CD4-positive, alpha-beta T cell treated with Interleukin-17A for 4 hours (primary cell): ENCODE results near the gene GAGE12J.
"Not testable (repeated sequence)": the region's sequence is repeated elsewhere in the genome, so short reads cannot be mapped to it uniquely, and the experiment has no call there.

Experiments
- DNase-seq: peaks from one replicate; pipeline ENCODE4 v3.0.0-alpha.2; 2020; ENCODE audit warnings: mixed read lengths

GAGE12J gene

GRCh38 chrX:49312176-49312575, 9.7 kb upstream of the GAGE12J start:
- no peak for DNase-seq

- no peak for DNase-seq
Observed at GRCh38 chrX:49316085-49316484, 5.8 kb upstream of the GAGE12J start.

GRCh38 chrX:49322266-49322665, 429 bp downstream of the GAGE12J start:
- not testable (repeated sequence) for DNase-seq

- DNase-seq, result not testable (repeated sequence)
Observed at GRCh38 chrX:49323735-49324134, 1.9 kb downstream of the GAGE12J start.

GRCh38 chrX:49330421-49330820, 8.6 kb downstream of the GAGE12J start:
- not testable (repeated sequence) for DNase-seq

DNA sequence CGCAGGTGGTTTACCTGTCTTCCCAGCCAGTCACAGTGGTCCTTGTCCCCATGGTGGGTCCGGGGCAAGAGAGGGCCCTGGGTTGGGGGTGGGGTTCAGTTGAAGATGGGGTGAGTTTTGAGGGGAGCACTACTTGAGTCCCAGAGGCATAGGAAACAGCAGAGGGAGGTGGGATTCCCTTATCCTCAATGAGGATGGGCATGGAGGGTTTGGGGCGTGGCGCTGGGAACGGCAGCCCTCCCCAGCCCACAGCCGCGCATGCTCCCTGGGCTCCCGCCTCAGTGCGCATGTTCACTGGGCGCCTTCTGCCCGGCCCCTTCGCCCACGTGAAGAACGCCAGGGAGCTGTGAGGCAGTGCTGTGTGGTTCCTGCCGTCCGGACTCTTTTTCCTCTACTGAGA, 9.4 kb downstream of the GAGE12J start, which contains the start of gene GAGE13:
Gene GAGE13, plus strand, starts transcription at position 301 of the 400 bp plus-strand sequence. CDS start 1,156 bp downstream, outside the sequence.
- not testable (repeated sequence) for DNase-seq

GRCh38 chrX:49331841-49332240, 10.0 kb downstream of the GAGE12J start:
- DNase-seq, result not testable (repeated sequence)

- DNase-seq, result not testable (repeated sequence)
Observed at GRCh38 chrX:49341449-49341848, 19.6 kb downstream of the GAGE12J start.

- DNase-seq, result not testable (repeated sequence)
Observed at GRCh38 chrX:49344496-49345175, 22.8 kb downstream of the GAGE12J start.

GRCh38 chrX:49345402-49345801, 23.6 kb downstream of the GAGE12J start:
- not testable (repeated sequence) for DNase-seq

DNA sequence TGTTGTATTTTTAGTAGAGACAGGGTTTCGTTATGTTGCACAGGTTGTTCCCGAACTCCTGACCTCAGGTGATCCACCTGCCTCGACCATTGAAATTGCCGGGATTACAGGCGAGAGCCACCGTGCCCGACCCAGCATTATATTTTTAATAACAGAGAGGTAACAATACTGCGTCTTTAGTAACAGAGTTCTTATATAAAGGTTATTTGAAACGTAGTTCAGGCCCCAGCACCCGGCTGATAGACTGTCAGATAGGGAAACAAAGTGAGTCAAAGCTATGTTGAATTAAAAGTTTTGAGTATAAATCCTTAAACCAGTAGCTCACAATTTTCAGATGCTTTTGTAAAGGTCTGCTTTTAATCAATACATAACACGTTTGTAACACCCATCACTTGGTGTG, 24.3 kb downstream of the GAGE12J start:
- not testable (repeated sequence) for DNase-seq
